ENCODE data around the gene RAB39B.

RAB39B gene

DNA sequence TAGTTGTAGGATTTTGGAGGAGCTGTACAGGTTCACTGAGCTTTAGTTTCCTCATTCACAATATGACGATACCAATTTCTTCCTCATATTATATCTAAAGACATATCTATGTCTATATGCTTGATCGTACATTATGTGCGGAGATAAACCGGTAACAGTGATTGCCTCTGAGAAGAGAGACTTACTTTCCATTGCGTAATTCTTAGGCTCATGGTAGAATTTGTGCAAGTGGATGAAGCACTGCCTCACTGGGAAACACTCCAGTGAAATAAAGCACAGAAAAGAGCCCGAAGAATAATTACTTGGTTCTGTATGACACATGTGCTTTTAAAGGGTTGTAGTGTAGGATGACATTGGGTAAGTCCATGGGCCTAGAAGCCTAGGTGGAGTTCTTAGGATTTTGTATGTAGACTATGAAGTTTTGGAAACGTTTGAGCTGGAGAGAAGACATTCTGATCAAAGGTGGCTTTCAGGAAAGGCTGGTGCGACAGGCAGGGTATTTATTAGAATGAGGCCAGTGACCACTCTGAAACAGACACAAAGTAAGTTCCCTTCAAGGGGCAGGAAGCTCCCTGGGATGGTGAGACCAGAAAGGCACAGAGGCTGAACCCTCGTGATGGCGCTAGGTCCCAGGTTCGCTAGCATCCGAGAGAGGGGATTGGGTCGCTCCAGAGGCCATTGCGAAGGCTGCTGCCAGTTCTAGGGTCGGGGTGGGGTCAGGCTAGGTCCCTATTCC, 48.7 kb downstream of the RAB39B start:
- no peak for DNase-seq

DNA sequence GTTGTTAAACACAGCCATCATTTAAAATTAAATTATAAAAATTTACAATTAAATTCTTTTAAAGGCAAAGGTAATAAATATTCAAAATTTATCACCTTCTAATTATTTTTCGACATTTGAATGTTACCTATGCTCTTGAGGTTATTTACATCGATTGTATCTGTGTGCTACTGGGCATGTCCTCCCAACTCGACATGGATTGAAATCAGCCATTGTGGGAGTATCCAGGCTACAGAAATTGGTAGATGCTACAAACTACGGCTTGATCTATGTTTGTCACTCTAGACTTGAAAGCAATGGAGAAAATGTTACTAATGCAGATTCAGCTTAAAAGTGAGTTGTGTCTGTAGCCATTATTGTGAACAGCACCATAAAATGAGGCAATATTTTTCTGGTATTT, 50.6 kb downstream of the RAB39B start:
- DNase-seq: no peak

DNA sequence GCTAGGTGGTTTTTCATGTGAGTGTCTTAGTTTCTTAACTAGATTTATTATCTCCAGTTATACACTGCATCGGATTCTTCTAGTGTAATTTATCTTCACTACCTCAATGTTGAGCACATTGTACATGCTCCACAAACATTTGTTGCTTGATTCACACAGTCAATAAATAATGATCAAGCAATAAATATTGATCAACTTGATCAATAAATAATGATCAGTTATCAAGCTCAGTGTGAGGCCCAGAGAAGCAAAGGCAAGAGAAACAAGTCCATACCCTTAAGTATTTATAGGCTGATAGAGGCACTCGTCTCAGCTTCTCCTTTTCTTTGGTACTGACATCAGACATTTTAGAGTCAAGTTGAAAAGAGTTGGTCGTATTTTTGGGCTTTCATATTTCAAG, 53.1 kb downstream of the RAB39B start:
- DNase-seq: no peak

Data from activated CD4-positive, alpha-beta T cell treated with anti-CD3 and anti-CD28 coated beads for 1 hour (primary cell).